GM12878 (cell line): Measurements from ENCODE around the gene RBPMS2.

ENCODE experiments used
- BHLHE40 ChIP-seq, 2 experiments: fragments of 450-650 bp in 1 of 2; IDR thresholded peaks; 2 replicates each; pipeline ENCODE4 v1.6.1; 2011 to 2017; ENCODE audit warnings: low read depth in 2 of 2, borderline replicate concordance in 1 of 2, improper control_type of control experiment in 1 of 2, low read length in 1 of 2, mild to moderate bottlenecking in 1 of 2
- CREM ChIP-seq: IDR thresholded peaks from 2 replicates; pipeline ENCODE4 v1.6.1; 2014; ENCODE audit warnings: antibody characterized with exemption, low read depth
- CTCF ChIP-seq, 3 experiments: IDR thresholded peaks in 2 of 3; conservative IDR thresholded peaks in 1 of 3; 2 replicates each; pipeline ENCODE4 v1.5.1; 2011; ENCODE audit warnings: low read depth in 3 of 3, low read length in 3 of 3, mild to moderate bottlenecking in 3 of 3, control low read depth in 2 of 3, moderate library complexity in 2 of 3, inconsistent platforms in 1 of 3, mixed read lengths in 1 of 3; ENCODE audit not compliant: control insufficient read depth in 2 of 3, insufficient read depth in 1 of 3; ENCODE audit errors: extremely low read depth in 1 of 3
- EP300 ChIP-seq, 2 experiments: fragments of 150-350 bp in 1 of 2; IDR thresholded peaks; 2 replicates each; pipeline ENCODE4 v1.6.1; 2011 to 2012; ENCODE audit warnings: low read depth in 2 of 2, low read length in 2 of 2, borderline replicate concordance in 1 of 2, improper control_type of control experiment in 1 of 2, inconsistent platforms in 1 of 2; ENCODE audit not compliant: control insufficient read depth in 1 of 2
- NFIC ChIP-seq: IDR thresholded peaks from 2 replicates; pipeline ENCODE4 v1.6.1; 2012; ENCODE audit warnings: low read depth, mild to moderate bottlenecking, inconsistent platforms, low read length, moderate library complexity
- POLR2A ChIP-seq: IDR thresholded peaks from 2 replicates; pipeline ENCODE4 v1.6.1; 2011; ENCODE audit warnings: low read depth, mild to moderate bottlenecking, low read length
- RB1 ChIP-seq: fragments of 450-650 bp; formaldehyde crosslinking; IDR thresholded peaks from 2 replicates; pipeline ENCODE4 v1.6.1; 2017; ENCODE audit warnings: mild to moderate bottlenecking, borderline replicate concordance
- SPI1 ChIP-seq: IDR thresholded peaks from 2 replicates; pipeline ENCODE4 v1.6.1; 2011; ENCODE audit warnings: low read depth, mild to moderate bottlenecking, low read length, moderate library complexity, borderline replicate concordance; ENCODE audit not compliant: insufficient read depth
- SRF ChIP-seq, 2 experiments: IDR thresholded peaks; 2 replicates each; pipeline ENCODE4 v1.6.1; 2011; ENCODE audit warnings: low read depth in 2 of 2, low read length in 2 of 2, mild to moderate bottlenecking in 1 of 2, moderate library complexity in 1 of 2

GRCh38 chr15:64774037-64774628 lies 1.3 kb downstream of the RBPMS2 start:
- TF ChIP-seq POLR2A (no peak), SRF (IDR thresholded peaks at IDR 0.05; ENCODE audit: low read depth in 2 of 2, low read length in 2 of 2) (no peak), SPI1 (no peak), RB1 (no peak), CREM (no peak), CTCF (IDR thresholded peaks at IDR 0.05 in 2 of 3, conservative IDR thresholded peaks at IDR 0.05 in 1 of 3; ENCODE audit: control insufficient read depth in 2 of 3, extremely low read depth in 1 of 3, insufficient read depth in 1 of 3, low read depth in 3 of 3, low read length in 3 of 3) (no peak), BHLHE40 (IDR thresholded peaks at IDR 0.05; ENCODE audit: borderline replicate concordance in 1 of 2, low read depth in 2 of 2, low read length in 1 of 2) (no peak), NFIC (no peak), EP300 (IDR thresholded peaks at IDR 0.05; ENCODE audit: borderline replicate concordance in 1 of 2, control insufficient read depth in 1 of 2, low read depth in 2 of 2, low read length in 2 of 2) (no peak)
